Measurements from ENCODE around the gene RAB11FIP3. TPM values are rescaled to one million over a fixed set of nuclear protein-coding genes. Genes with fewer than 3 reads are reported as not detected.
"Not testable (repeated sequence)": the region's sequence is repeated elsewhere in the genome, so short reads cannot be mapped to it uniquely, and the experiment has no call there.

The RAB11FIP3 gene
- polyA plus RNA-seq, 3 donors from 2014 or later = 0.04 to 3.7 (median 1.8) TPM

- H3K4me1 Mint-ChIP-seq = peaks cover 13 to 15% of the 10 kb centered on the region in 2 donors
- not testable (repeated sequence) for DNase-seq; H3K9me3 Mint-ChIP-seq; H3K27me3 Mint-ChIP-seq (ENCODE audit: low read depth in 3 of 3); H3K27ac Mint-ChIP-seq; H3K4me3 Mint-ChIP-seq; H3K36me3 Mint-ChIP-seq
Measured at GRCh38 chr16:422179-422578, 3.3 kb upstream of the RAB11FIP3 start.

GRCh38 chr16:424033-424622, 1.3 kb upstream of the RAB11FIP3 start:
- Mint-ChIP-seq H3K9me3 (no peaks in the 10 kb centered on the region), H3K27ac (peak overlapping the region; percentile 23 to 89 (median 78)), H3K27me3 (ENCODE audit: low read depth in 3 of 3) (peaks cover 3 to 4% (median 3%) of the 10 kb centered on the region in 3 donors), H3K4me1 (peaks cover 30 to 32% of the 10 kb centered on the region in 2 donors), H3K4me3 (peak overlapping the region; percentile 85 to 90 (median 89)), H3K36me3 (peaks cover 0 to 5% (median 0%) of the 10 kb centered on the region in 3 donors)
- DNase-seq = no peak

GRCh38 chr16:424623-425081, 797 bp upstream of the RAB11FIP3 start:
- DNase-seq = no peak
- Mint-ChIP-seq H3K9me3 (no peaks in the 10 kb centered on the region), H3K27ac (peak overlapping the region; percentile 23 to 89 (median 78)), H3K4me1 (peaks cover 32% of the 10 kb centered on the region in 2 donors), H3K4me3 (peak overlapping the region; percentile 85 to 90 (median 89)), H3K27me3 (ENCODE audit: low read depth in 3 of 3) (peaks cover 3 to 4% (median 3%) of the 10 kb centered on the region in 3 donors), H3K36me3 (peaks cover 0 to 5% (median 0%) of the 10 kb centered on the region in 3 donors)

GRCh38 chr16:425740-426114, 278 bp downstream of the RAB11FIP3 start:
- no peaks in the 10 kb centered on the region for H3K9me3 Mint-ChIP-seq
- peak overlapping the region; percentile 85 to 90 (median 89) for H3K4me3 Mint-ChIP-seq
- H3K27ac Mint-ChIP-seq = peak overlapping the region in 3 of 6 donors; percentile 74 to 94 (median 89)
- DNase-seq = no peak
- peaks cover 3 to 4% (median 3%) of the 10 kb centered on the region in 3 donors for H3K27me3 Mint-ChIP-seq (ENCODE audit: low read depth in 3 of 3)
- H3K4me1 Mint-ChIP-seq = peaks cover 32% of the 10 kb centered on the region in 2 donors
- H3K36me3 Mint-ChIP-seq = peaks cover 0 to 5% (median 0%) of the 10 kb centered on the region in 3 donors

- no peak for DNase-seq
- H3K4me1 Mint-ChIP-seq = peaks cover 32% of the 10 kb centered on the region in 2 donors
- no peaks in the 10 kb centered on the region for H3K9me3 Mint-ChIP-seq
- peaks cover 3 to 4% (median 3%) of the 10 kb centered on the region in 3 donors for H3K27me3 Mint-ChIP-seq (ENCODE audit: low read depth in 3 of 3)
- H3K27ac Mint-ChIP-seq = peak overlapping the region; percentile 48 to 90 (median 81)
- peak overlapping the region; percentile 84 to 88 (median 87) for H3K4me3 Mint-ChIP-seq
- peaks cover 0 to 5% (median 0%) of the 10 kb centered on the region in 3 donors for H3K36me3 Mint-ChIP-seq
Measured at GRCh38 chr16:426115-426905, 861 bp downstream of the RAB11FIP3 start.

- H3K36me3 Mint-ChIP-seq = peaks cover 0 to 5% (median 0%) of the 10 kb centered on the region in 3 donors
- peak overlapping the region; percentile 68 to 90 (median 81) for H3K27ac Mint-ChIP-seq
- peaks cover 3 to 4% (median 3%) of the 10 kb centered on the region in 3 donors for H3K27me3 Mint-ChIP-seq (ENCODE audit: low read depth in 3 of 3)
- no peaks in the 10 kb centered on the region for H3K9me3 Mint-ChIP-seq
- peak overlapping the region; percentile 84 to 88 (median 87) for H3K4me3 Mint-ChIP-seq
- H3K4me1 Mint-ChIP-seq = peaks cover 32 to 33% of the 10 kb centered on the region in 2 donors
- DNase-seq = no peak
Measured at GRCh38 chr16:426906-427249, 1.4 kb downstream of the RAB11FIP3 start.

GRCh38 chr16:427250-427649, 1.8 kb downstream of the RAB11FIP3 start:
- H3K4me3 Mint-ChIP-seq = peak overlapping the region; percentile 84 to 88 (median 87)
- H3K27me3 Mint-ChIP-seq (ENCODE audit: low read depth in 3 of 3) = peaks cover 3 to 4% (median 3%) of the 10 kb centered on the region in 3 donors
- H3K9me3 Mint-ChIP-seq = no peaks in the 10 kb centered on the region
- peaks cover 0 to 5% (median 0%) of the 10 kb centered on the region in 3 donors for H3K36me3 Mint-ChIP-seq
- peaks cover 32 to 33% of the 10 kb centered on the region in 2 donors for H3K4me1 Mint-ChIP-seq
- no peak for DNase-seq
- peak overlapping the region; percentile 52 to 90 (median 76) for H3K27ac Mint-ChIP-seq

- H3K27me3 Mint-ChIP-seq (ENCODE audit: low read depth in 3 of 3) = peaks cover 0 to 3% (median 0%) of the 10 kb centered on the region in 3 donors
- H3K9me3 Mint-ChIP-seq = no peaks in the 10 kb centered on the region
- peaks cover 24 to 26% of the 10 kb centered on the region in 2 donors for H3K4me1 Mint-ChIP-seq
- H3K4me3 Mint-ChIP-seq = no peak overlapping the region
- peaks cover 0 to 5% (median 0%) of the 10 kb centered on the region in 3 donors for H3K36me3 Mint-ChIP-seq
- H3K27ac Mint-ChIP-seq = no peak overlapping the region
- no peak for DNase-seq
Measured at GRCh38 chr16:430904-431303, 5.5 kb downstream of the RAB11FIP3 start.

- Mint-ChIP-seq H3K9me3 (no peaks in the 10 kb centered on the region), H3K4me3 (no peak overlapping the region), H3K36me3 (no peaks in the 10 kb centered on the region), H3K27me3 (ENCODE audit: low read depth in 3 of 3) (peaks cover 0 to 1% (median 0%) of the 10 kb centered on the region in 3 donors), H3K27ac (peak overlapping the region in 1 of 6 donors; percentile 83), H3K4me1 (peaks cover 4 to 13% of the 10 kb centered on the region in 2 donors)
- DNase-seq = no peak
Measured at GRCh38 chr16:440627-441026, 15.2 kb downstream of the RAB11FIP3 start.

- Mint-ChIP-seq H3K4me3 (no peak overlapping the region), H3K4me1 (peaks cover 4 to 13% of the 10 kb centered on the region in 2 donors), H3K27ac (no peak overlapping the region), H3K36me3 (no peaks in the 10 kb centered on the region), H3K27me3 (ENCODE audit: low read depth in 3 of 3) (peaks cover 0 to 1% (median 0%) of the 10 kb centered on the region in 3 donors), H3K9me3 (no peaks in the 10 kb centered on the region)
- DNase-seq = no peak
Measured at GRCh38 chr16:441447-441846, 16.0 kb downstream of the RAB11FIP3 start.

GRCh38 chr16:442976-443375, 17.5 kb downstream of the RAB11FIP3 start:
- H3K36me3 Mint-ChIP-seq = no peaks in the 10 kb centered on the region
- no peak overlapping the region for H3K27ac Mint-ChIP-seq
- peaks cover 0 to 1% (median 0%) of the 10 kb centered on the region in 3 donors for H3K27me3 Mint-ChIP-seq (ENCODE audit: low read depth in 3 of 3)
- no peak for DNase-seq
- no peaks in the 10 kb centered on the region for H3K9me3 Mint-ChIP-seq
- H3K4me1 Mint-ChIP-seq = peaks cover 4 to 13% of the 10 kb centered on the region in 2 donors
- no peak overlapping the region for H3K4me3 Mint-ChIP-seq

GRCh38 chr16:444027-444426, 18.6 kb downstream of the RAB11FIP3 start:
- Mint-ChIP-seq H3K4me3 (no peak overlapping the region), H3K27me3 (ENCODE audit: low read depth in 3 of 3) (peaks cover 0 to 1% (median 0%) of the 10 kb centered on the region in 3 donors), H3K9me3 (no peaks in the 10 kb centered on the region), H3K4me1 (peaks cover 4 to 11% of the 10 kb centered on the region in 2 donors), H3K27ac (no peak overlapping the region), H3K36me3 (no peaks in the 10 kb centered on the region)
- DNase-seq = no peak

- Mint-ChIP-seq H3K9me3 (no peaks in the 10 kb centered on the region), H3K27ac (no peak overlapping the region), H3K27me3 (ENCODE audit: low read depth in 3 of 3) (peaks cover 0 to 3% (median 0%) of the 10 kb centered on the region in 3 donors), H3K4me1 (peaks cover 4% of the 10 kb centered on the region in 2 donors), H3K4me3 (no peak overlapping the region), H3K36me3 (no peaks in the 10 kb centered on the region)
- DNase-seq = no peak
Measured at GRCh38 chr16:445566-445965, 20.1 kb downstream of the RAB11FIP3 start.

- peaks cover 11% of the 10 kb centered on the region in 2 donors for H3K4me1 Mint-ChIP-seq
- H3K27ac Mint-ChIP-seq = peak overlapping the region in 1 of 6 donors; percentile 55
- DNase-seq = no peak
- H3K27me3 Mint-ChIP-seq (ENCODE audit: low read depth in 3 of 3) = peaks cover 0 to 2% (median 2%) of the 10 kb centered on the region in 3 donors
- no peak overlapping the region for H3K4me3 Mint-ChIP-seq
- H3K9me3 Mint-ChIP-seq = no peaks in the 10 kb centered on the region
- H3K36me3 Mint-ChIP-seq = no peaks in the 10 kb centered on the region
Measured at GRCh38 chr16:450385-450784, 24.9 kb downstream of the RAB11FIP3 start.
